Measurements from ENCODE around the gene CNOT8. TPM values are rescaled to one million over a fixed set of nuclear protein-coding genes. Genes with fewer than 3 reads are reported as not detected.

Gene CNOT8
- total and polyA plus RNA-seq, 7 donors: 51.6 to 80.6 (median 53.5) TPM

DNA sequence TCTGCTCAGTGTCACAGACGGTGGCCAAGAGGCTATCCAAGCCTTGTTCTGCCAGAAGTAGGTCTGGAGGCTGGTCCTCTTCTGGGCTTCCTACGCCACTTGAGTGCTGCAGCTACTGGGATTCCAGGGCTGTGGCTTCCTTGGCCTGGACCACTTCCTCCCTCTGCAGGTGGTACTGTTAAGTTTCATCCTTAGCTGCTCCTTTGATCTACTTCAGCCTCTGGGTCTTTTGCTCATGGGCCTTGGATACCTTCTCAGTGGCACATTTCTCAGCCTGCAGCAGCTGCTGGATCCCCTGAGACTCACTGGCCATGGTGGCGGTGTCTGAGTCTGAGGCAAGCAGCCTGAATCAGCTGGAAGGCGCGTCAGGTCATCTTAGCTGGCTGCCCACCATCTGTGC lies 10.3 kb downstream of the CNOT8 start:
- intact Hi-C loops (cut with DNase I): no loop called here
- Histone ChIP-seq H3K27me3 (no peaks in the 10 kb centered on the region), H3K27ac (peak overlapping the region in 2 of 4 donors; percentile 40 to 42), H3K9me3 (no peaks in the 10 kb centered on the region), H3K4me1 (peaks cover 0 to 9% (median 2%) of the 10 kb centered on the region in 4 donors), H3K4me3 (no peak overlapping the region), H3K36me3 (peaks cover 29 to 84% (median 31%) of the 10 kb centered on the region in 4 donors)
- TF ChIP-seq CTCF (IDR thresholded peaks at IDR 0.05) (peak in 1 of 4 experiments; percentile 12), EP300 (IDR thresholded peaks at IDR 0.05) (no peak), POLR2AphosphoS5 (IDR thresholded peaks at IDR 0.05) (peak in 1 of 4 donors; percentile 18), POLR2A (IDR thresholded peaks at IDR 0.05) (no peak)
- 92% methylated on average over 5 of the region's 5 CpGs for WGBS, 2 donors
- DNase-seq: no peak

GRCh38 chr5:154871734-154872133 lies 13.3 kb downstream of the CNOT8 start:
- Histone ChIP-seq H3K9me3 (no peaks in the 10 kb centered on the region), H3K36me3 (peaks cover 40 to 85% (median 50%) of the 10 kb centered on the region in 4 donors), H3K4me3 (no peak overlapping the region), H3K27ac (no peak overlapping the region), H3K27me3 (no peaks in the 10 kb centered on the region), H3K4me1 (peaks cover 0 to 5% (median 2%) of the 10 kb centered on the region in 4 donors)
- no peak for DNase-seq
- intact Hi-C loops (cut with DNase I): no loop called here
- WGBS, 2 donors: 86 to 92% methylated on average over 4 of the region's 4 CpGs
- TF ChIP-seq EP300 (IDR thresholded peaks at IDR 0.05): no peak
- TF ChIP-seq POLR2AphosphoS5 (IDR thresholded peaks at IDR 0.05): no peak
- no peak for TF ChIP-seq CTCF (IDR thresholded peaks at IDR 0.05)
- no peak for TF ChIP-seq POLR2A (IDR thresholded peaks at IDR 0.05)

GRCh38 chr5:154873791-154874331 lies 15.4 kb downstream of the CNOT8 start:
- peaks cover 0 to 2% (median 2%) of the 10 kb centered on the region in 4 donors for H3K9me3 ChIP-seq
- H3K4me3 ChIP-seq: no peak overlapping the region
- intact Hi-C loops (cut with DNase I): no loop called here
- peaks cover 0 to under 1% (median 0%) of the 10 kb centered on the region in 4 donors for H3K4me1 ChIP-seq
- DNase-seq: no peak
- WGBS, 2 donors: 39 to 77% methylated on average over 5 of the region's 5 CpGs
- TF ChIP-seq POLR2A (IDR thresholded peaks at IDR 0.05) (no peak), POLR2AphosphoS5 (IDR thresholded peaks at IDR 0.05) (no peak), EP300 (IDR thresholded peaks at IDR 0.05) (no peak), CTCF (IDR thresholded peaks at IDR 0.05) (no peak)
- H3K36me3 ChIP-seq: peaks cover 40 to 79% (median 52%) of the 10 kb centered on the region in 4 donors
- peak overlapping the region in 2 of 4 donors; percentile 28 to 65 for H3K27ac ChIP-seq
- H3K27me3 ChIP-seq: no peaks in the 10 kb centered on the region

- H3K4me3 ChIP-seq: no peak overlapping the region
- 98% methylated on average over 14 of the region's 14 CpGs for WGBS, 2 donors
- H3K27ac ChIP-seq: no peak overlapping the region
- peaks cover 0 to 6% (median 2%) of the 10 kb centered on the region in 4 donors for H3K9me3 ChIP-seq
- intact Hi-C loops (cut with DNase I): no loop called here
- no peaks in the 10 kb centered on the region for H3K4me1 ChIP-seq
- no peak for DNase-seq
- H3K36me3 ChIP-seq: peaks cover 16 to 40% (median 31%) of the 10 kb centered on the region in 4 donors
- H3K27me3 ChIP-seq: no peaks in the 10 kb centered on the region
- TF ChIP-seq EP300 (IDR thresholded peaks at IDR 0.05): no peak
- TF ChIP-seq POLR2AphosphoS5 (IDR thresholded peaks at IDR 0.05): no peak
- no peak for TF ChIP-seq POLR2A (IDR thresholded peaks at IDR 0.05)
- TF ChIP-seq CTCF (IDR thresholded peaks at IDR 0.05): no peak
These were observed 20.4 kb downstream of the CNOT8 start for GRCh38 chr5:154878642-154879335.

Measured in sigmoid colon (tissue), 7 donors.